Endothelial cell of coronary artery (primary cell): ENCODE data around the gene EID2. TPM values are rescaled to one million over a fixed set of nuclear protein-coding genes. Genes with fewer than 3 reads are reported as not detected.

Source experiments
- total RNA-seq: library from RNA; depleted of rRNA; stranded (reverse); fragments of >200 nt; gene quantifications from 2 replicates; pipeline ENCODE4 v1.2.3, GENCODE V29; 2014

EID2 gene, protein sequence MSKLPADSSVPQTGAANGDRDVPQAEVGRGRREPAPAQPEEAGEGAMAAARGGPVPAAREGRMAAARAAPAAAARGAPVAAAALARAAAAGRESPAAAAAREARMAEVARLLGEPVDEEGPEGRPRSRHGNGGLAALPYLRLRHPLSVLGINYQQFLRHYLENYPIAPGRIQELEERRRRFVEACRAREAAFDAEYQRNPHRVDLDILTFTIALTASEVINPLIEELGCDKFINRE
- total RNA-seq: 15.8 and 16.3 TPM in 2 replicates

DNA sequence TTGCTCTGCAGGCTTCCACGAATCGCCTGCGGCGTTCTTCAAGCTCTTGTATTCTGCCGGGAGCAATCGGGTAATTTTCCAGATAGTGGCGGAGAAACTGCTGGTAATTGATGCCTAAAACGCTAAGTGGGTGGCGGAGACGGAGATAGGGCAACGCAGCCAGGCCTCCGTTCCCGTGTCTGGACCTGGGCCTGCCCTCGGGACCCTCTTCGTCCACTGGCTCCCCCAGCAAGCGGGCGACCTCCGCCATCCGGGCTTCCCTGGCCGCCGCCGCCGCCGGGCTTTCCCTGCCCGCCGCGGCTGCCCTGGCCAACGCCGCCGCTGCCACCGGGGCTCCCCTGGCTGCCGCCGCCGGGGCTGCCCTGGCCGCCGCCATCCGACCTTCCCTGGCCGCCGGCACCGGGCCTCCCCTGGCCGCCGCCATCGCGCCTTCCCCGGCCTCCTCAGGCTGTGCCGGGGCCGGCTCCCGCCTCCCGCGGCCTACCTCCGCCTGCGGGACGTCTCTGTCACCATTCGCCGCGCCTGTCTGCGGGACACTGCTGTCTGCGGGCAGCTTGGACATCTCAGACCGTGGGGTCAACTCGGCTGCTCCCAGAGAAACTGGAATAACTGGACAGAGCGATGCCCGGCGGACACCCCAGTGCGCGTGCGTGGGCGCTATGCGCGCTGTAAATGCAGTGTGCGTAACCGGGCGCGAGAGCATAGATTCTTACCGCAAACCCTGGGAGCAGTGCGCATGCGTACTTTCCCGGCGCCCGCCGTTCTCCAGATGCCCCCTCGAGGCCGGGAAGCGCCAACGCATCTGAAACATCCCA is at the start of gene EID2:
EID2 (minus strand) TSS at position 644 of the 815 bp plus-strand sequence; CDS start at position 562, 82 bp downstream.

DNA sequence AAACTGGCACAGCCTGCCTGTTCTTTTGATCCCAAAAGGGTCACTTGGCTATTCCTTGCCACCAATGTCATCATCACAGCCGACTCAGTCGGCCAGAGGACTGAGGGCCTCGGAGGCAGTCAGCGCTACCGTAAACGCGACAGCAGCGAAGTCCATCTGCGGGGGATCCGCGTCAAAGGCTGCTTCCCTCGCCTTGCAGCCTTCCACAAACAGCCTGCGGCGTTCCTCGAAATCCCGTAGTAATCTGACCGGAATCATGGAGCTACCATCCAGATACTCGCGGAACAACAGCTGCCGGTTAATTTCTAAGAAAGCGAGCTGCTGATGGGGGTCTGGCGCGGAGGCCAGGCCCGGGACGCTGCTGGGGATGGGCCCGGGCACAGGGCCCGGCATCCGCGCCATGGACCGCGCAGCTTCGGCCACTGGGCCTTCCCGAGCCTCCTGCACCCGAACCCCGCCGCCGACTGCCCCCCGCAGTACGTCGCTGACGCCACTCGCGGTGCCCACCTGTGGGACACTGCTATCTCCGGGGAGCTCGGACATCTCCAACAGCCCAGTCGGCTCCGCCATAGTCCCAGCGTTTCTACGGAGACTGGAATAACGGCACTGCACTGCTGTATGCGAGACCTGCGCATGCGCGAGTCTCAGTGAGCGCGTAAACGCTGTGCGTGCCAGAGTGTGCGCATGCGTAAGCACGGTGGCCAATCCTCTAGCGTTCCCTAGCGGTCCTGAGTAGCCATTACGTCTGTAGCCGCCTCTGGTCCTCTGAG is 7.5 kb downstream of the EID2 start, which contains the start of gene EID2B:
EID2B (minus strand) TSS at position 620 of the 770 bp plus-strand sequence; CDS start at position 570, 50 bp downstream.

DNA sequence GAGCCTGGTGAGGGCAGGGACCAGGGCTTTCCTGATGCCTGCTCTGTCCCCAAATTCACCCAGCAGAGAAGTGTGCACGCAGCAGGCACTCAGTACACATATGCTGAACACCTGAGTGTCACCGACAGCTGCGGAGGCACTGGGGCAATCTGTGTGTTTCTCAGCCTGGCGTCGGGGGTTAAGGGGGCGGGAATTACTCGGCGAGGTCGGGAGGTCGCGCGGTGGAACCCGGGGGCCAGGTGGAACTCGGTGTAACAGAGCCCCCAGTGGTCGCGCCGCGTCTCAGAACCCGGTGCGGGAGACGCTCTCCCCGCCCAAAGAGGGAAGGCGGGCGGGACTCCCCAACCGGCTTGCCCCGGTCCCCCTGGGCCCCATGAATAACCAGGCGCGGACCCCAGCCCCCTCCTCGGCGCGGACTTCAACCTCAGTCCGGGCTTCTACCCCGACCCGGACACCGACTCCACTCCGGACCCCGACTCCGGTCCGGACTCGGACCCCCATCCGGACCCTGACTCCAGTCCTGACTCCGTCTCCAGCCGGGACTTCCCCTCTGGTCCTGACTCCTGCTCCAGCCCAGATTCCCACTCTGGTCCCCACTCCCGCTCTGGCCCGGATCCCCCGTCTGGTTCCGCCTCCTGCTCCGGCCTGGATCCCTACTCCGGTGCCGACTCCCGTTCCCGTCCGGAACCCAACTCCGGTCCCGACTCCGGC is 25.0 kb downstream of the EID2 start, which contains the start of gene SELENOV:
SELENOV (plus strand) TSS at position 300 of the 711 bp plus-strand sequence; CDS start at position 374, 74 bp downstream.

DNA sequence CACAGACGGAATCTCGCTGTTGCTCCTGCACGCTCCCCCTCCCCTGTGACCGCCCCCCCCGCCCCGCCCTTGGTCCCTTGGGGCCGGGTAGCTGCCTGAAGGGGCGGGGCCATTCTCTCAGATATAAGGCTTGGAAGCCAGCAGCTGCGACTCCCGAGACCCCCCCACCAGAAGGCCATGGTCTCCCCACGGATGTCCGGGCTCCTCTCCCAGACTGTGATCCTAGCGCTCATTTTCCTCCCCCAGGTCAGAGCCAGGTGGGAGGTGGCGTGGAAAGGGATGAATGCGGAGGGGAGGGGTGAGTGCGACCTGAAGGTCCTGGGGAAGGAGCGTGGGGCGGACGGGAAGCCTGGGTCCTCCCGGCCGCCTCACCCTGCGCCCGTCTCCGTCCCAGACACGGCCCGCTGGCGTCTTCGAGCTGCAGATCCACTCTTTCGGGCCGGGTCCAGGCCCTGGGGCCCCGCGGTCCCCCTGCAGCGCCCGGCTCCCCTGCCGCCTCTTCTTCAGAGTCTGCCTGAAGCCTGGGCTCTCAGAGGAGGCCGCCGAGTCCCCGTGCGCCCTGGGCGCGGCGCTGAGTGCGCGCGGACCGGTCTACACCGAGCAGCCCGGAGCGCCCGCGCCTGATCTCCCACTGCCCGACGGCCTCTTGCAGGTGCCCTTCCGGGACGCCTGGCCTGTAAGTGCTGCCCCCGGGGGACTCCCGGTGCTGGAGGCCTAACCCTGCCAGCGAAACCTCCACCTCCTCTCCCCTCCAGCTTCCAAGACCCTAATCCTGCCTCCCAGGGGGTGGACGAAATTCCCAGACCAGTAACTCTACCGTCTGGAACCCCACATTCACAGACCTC is 40.9 kb downstream of the EID2 start, which contains the start of gene DLL3:
DLL3 (plus strand) TSS at position 150 of the 845 bp plus-strand sequence; CDS start at position 178, 28 bp downstream.

Other genes starting within 250 kb of the EID2 start
- gene IFNL1, start 243.8 kb downstream of the EID2 start, total RNA-seq: not detected in 2 replicates
- gene LRFN1, start 219.3 kb downstream of the EID2 start, total RNA-seq: 0.18 and 0.19 TPM in 2 replicates
- gene GMFG, start 204.1 kb downstream of the EID2 start, total RNA-seq: 13.7 and 28.2 TPM in 2 replicates
- 30.9 and 37.5 TPM in 2 replicates for gene SAMD4B, start 197.7 kb downstream of the EID2 start, total RNA-seq
- gene PAF1, start 149.1 kb downstream of the EID2 start, total RNA-seq: 35.8 and 45.0 TPM in 2 replicates
- 9.7 and 12.4 TPM in 2 replicates for gene MED29, start 148.8 kb downstream of the EID2 start, total RNA-seq
- 0.27 and 0.56 TPM in 2 replicates for gene ZFP36, start 133.3 kb downstream of the EID2 start, total RNA-seq
- gene PLEKHG2, start 127.5 kb downstream of the EID2 start, total RNA-seq: 17.5 and 21.0 TPM in 2 replicates
- 106 and 208 TPM in 2 replicates for gene RPS16, start 104.2 kb downstream of the EID2 start, total RNA-seq
- gene SUPT5H, start 94.6 kb downstream of the EID2 start, total RNA-seq: 63.1 and 65.6 TPM in 2 replicates
- 57.4 and 77.4 TPM in 2 replicates for gene TIMM50, start 59.3 kb downstream of the EID2 start, total RNA-seq
- gene DLL3, start 41.2 kb downstream of the EID2 start, total RNA-seq: 0.19 and 0.63 TPM in 2 replicates
- not detected in 2 replicates for gene SELENOV, start 25.0 kb downstream of the EID2 start, total RNA-seq
- gene EID2B, start 7.3 kb downstream of the EID2 start, total RNA-seq: 3.0 and 3.1 TPM in 2 replicates
- gene LGALS13, start 62.4 kb upstream of the EID2 start, total RNA-seq: not detected in 2 replicates
- not detected in 2 replicates for gene LGALS16, start 115.8 kb upstream of the EID2 start, total RNA-seq
- gene LGALS14, start 164.3 kb upstream of the EID2 start, total RNA-seq: not detected in 2 replicates
- gene CLC, start 197.9 kb upstream of the EID2 start, total RNA-seq: not detected in 2 replicates
- gene LEUTX, start 238.7 kb upstream of the EID2 start, total RNA-seq: not detected in 2 replicates